GM23248 (cell line): ENCODE results near the gene IL1A. TPM values are rescaled to one million over a fixed set of nuclear protein-coding genes. Genes with fewer than 3 reads are reported as not detected.
A peak's percentile ranks its signal among the peaks of the same experiment; 100 is the strongest.

Experiments
- DNase-seq: peaks from one replicate; pipeline ENCODE4 v3.0.0-alpha.2; 2015
- H2AFZ ChIP-seq: fragments of 200-600 bp; sonication (generic); 2 replicates; pipeline ENCODE4 v1.6.1; 2016; ENCODE audit warnings: antibody characterized with exemption
- H3F3A ChIP-seq: fragments of 200-600 bp; sonication (generic); 2 replicates; pipeline ENCODE4 v1.6.1; 2016; ENCODE audit warnings: mild to moderate bottlenecking, antibody characterized with exemption, mixed run types; ENCODE audit not compliant: insufficient read depth
- H3K27ac ChIP-seq: fragments of 200-600 bp; sonication (generic); 2 replicates; pipeline ENCODE4 v1.5.1; 2016; ENCODE audit warnings: mild to moderate bottlenecking
- H3K27me3 ChIP-seq: fragments of 200-600 bp; sonication (generic); replicated peaks from 2 replicates; pipeline ENCODE4 v1.6.1; 2016; ENCODE audit warnings: mild to moderate bottlenecking; ENCODE audit not compliant: insufficient read depth
- H3K36me3 ChIP-seq: fragments of 200-600 bp; sonication (generic); 2 replicates; pipeline ENCODE4 v1.6.1; 2016; ENCODE audit warnings: low read depth, mild to moderate bottlenecking
- H3K4me1 ChIP-seq: fragments of 200-600 bp; sonication (generic); 2 replicates; pipeline ENCODE4 v1.6.1; 2016; ENCODE audit warnings: mild to moderate bottlenecking; ENCODE audit not compliant: insufficient read depth
- H3K4me2 ChIP-seq: fragments of 200-600 bp; sonication (generic); one replicate; pipeline ENCODE4 v1.6.1; 2016; ENCODE audit warnings: mild to moderate bottlenecking; ENCODE audit not compliant: unreplicated experiment
- H3K4me3 ChIP-seq: fragments of 200-600 bp; sonication (generic); 2 replicates; pipeline ENCODE4 v1.5.1; 2016; ENCODE audit warnings: mild to moderate bottlenecking
- H3K79me2 ChIP-seq: fragments of 200-600 bp; sonication (generic); 2 replicates; pipeline ENCODE4 v1.6.1; 2016; ENCODE audit warnings: mild to moderate bottlenecking; ENCODE audit not compliant: insufficient read depth
- H3K9ac ChIP-seq: fragments of 200-600 bp; sonication (generic); 2 replicates; pipeline ENCODE4 v1.6.1; 2016; ENCODE audit warnings: mild to moderate bottlenecking
- H3K9me2 ChIP-seq: fragments of 200-600 bp; sonication (generic); 2 replicates; pipeline ENCODE4 v1.6.1; 2016; ENCODE audit warnings: mixed run types, mild to moderate bottlenecking, moderate library complexity; ENCODE audit not compliant: insufficient read depth
- H3K9me3 ChIP-seq: fragments of 200-600 bp; sonication (generic); one replicate; pipeline ENCODE4 v1.6.1; 2017; ENCODE audit warnings: low read depth
- H4K20me1 ChIP-seq: fragments of 200-600 bp; sonication (generic); 2 replicates; pipeline ENCODE4 v1.6.0; 2016; ENCODE audit not compliant: insufficient read depth
- EZH2 ChIP-seq: fragments of 200-600 bp; sonication (generic); IDR thresholded peaks from 2 replicates; pipeline ENCODE4 v1.6.1; 2018; ENCODE audit warnings: antibody characterized with exemption, mild to moderate bottlenecking; ENCODE audit not compliant: insufficient read depth, poor library complexity, severe bottlenecking
- EZH2phosphoT487 ChIP-seq: fragments of 200-600 bp; sonication (generic); IDR thresholded peaks from 2 replicates; pipeline ENCODE4 v1.6.1; 2018; ENCODE audit warnings: antibody characterized with exemption, moderate library complexity, mild to moderate bottlenecking, low read depth; ENCODE audit not compliant: insufficient read depth
- WGBS, 2 experiments: methylation state at CpG; one replicate each; pipeline ENCODE4 v1.1.6; 2015 to 2017; ENCODE audit warnings: low lambda C conversion rate in 2 of 2, low coverage in 1 of 2; ENCODE audit errors: missing lambda C conversion rate in 2 of 2; 5-methylcytosine and 5-hydroxymethylcytosine counted together
- in situ Hi-C: fragments of 300-500 bp; cut with MboI; formaldehyde crosslinking; loops from 2 replicates; pipeline ENCODE4 v1.15.0; 2020
- polyA plus RNA-seq: library from polyadenylated mRNA; unstranded; fragments of >200 nt; fragmentation: Nextera tagmentation; extraction: Ambion mirVana; gene quantifications from 2 replicates; pipeline ENCODE4 v1.2.1, GENCODE V29; 2016
- total RNA-seq: library from RNA; depleted of rRNA; stranded (reverse); fragments of >200 nt; shearing (Covaris generic); gene quantifications from 2 replicates; pipeline ENCODE4 v1.2.3, GENCODE V29; 2014

Gene IL1A
- total and polyA plus RNA-seq, 2 experiments from 2014 or later: 0.54 TPM; not detected in 1

- in situ Hi-C loops: no loop called here
- Histone ChIP-seq H3K27me3 (no peaks in the 10 kb centered on the region), H4K20me1 (no peaks in the 10 kb centered on the region), H3K4me3 (no peak overlapping the region), H3K4me1 (peaks cover 9% of the 10 kb centered on the region), H3F3A (peaks cover 10% of the 10 kb centered on the region), H3K27ac (no peak overlapping the region), H3K36me3 (no peaks in the 10 kb centered on the region), H2AFZ (no peak overlapping the region), H3K4me2 (no peak overlapping the region), H3K9me3 (no peaks in the 10 kb centered on the region), H3K9ac (no peak overlapping the region), H3K9me2 (no peaks in the 10 kb centered on the region), H3K79me2 (no peaks in the 10 kb centered on the region)
- 54 to 65% methylated on average over 3 of the region's 3 CpGs for WGBS, 2 experiments
- TF ChIP-seq EZH2phosphoT487 (no peak), EZH2 (no peak)
- DNase-seq: no peak
Observed at GRCh38 chr2:112788653-112789052, 4.4 kb upstream of the IL1A start.

DNA sequence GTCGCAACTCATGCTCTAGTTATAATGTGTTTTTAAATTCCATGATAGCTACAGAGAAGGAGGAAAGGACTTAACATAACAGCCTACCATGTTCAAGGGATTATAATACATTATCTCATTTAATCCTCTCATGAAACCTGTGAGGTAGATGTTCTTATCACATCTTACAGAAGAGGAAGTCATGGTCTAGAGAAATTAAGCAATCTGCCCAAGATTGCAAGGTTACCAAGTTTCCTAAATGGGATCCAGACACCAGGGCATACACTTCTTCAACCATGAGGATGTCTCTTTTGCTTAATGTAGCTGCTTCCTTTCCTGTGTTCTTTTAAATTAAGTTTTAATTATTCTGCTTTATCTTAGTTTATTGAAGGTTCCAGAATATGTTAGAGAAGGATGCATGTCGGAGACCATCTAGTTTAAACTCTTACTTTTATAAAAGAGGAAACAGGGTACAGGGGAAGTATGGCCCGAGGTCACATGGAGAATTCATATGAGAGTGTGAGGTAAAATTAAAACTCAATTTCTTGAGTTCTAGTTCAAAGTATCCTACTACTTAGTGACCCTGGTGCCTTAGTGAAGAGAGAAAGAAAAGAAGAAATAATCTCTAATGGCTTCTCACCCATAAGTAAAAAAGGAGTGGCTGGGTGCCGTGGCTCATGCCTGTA is 3.6 kb upstream of the IL1A start:
- Histone ChIP-seq H3K9me2 (no peaks in the 10 kb centered on the region), H3K4me2 (no peak overlapping the region), H3K27me3 (no peaks in the 10 kb centered on the region), H3K4me3 (no peak overlapping the region), H4K20me1 (no peaks in the 10 kb centered on the region), H3K27ac (no peak overlapping the region), H3K36me3 (no peaks in the 10 kb centered on the region), H3K9ac (no peak overlapping the region), H3K79me2 (no peaks in the 10 kb centered on the region), H3K4me1 (peaks cover 6% of the 10 kb centered on the region; the same call in 1 of the 2 replicates), H2AFZ (no peak overlapping the region), H3F3A (peaks cover 2% of the 10 kb centered on the region), H3K9me3 (no peaks in the 10 kb centered on the region)
- TF ChIP-seq EZH2 (no peak), EZH2phosphoT487 (no peak)
- in situ Hi-C loops: no loop called here
- DNase-seq: no peak
- WGBS, 2 experiments: 73% methylated on average over 4 of the region's 4 CpGs

- in situ Hi-C loops: no loop called here
- Histone ChIP-seq H3K9me3 (no peaks in the 10 kb centered on the region), H3K9ac (no peak overlapping the region), H3K9me2 (no peaks in the 10 kb centered on the region), H3K36me3 (no peaks in the 10 kb centered on the region), H3F3A (no peaks in the 10 kb centered on the region), H3K79me2 (no peaks in the 10 kb centered on the region), H2AFZ (no peak overlapping the region), H4K20me1 (no peaks in the 10 kb centered on the region), H3K4me1 (peaks cover 6% of the 10 kb centered on the region; the same call in 1 of the 2 replicates), H3K4me3 (no peak overlapping the region), H3K27ac (no peak overlapping the region), H3K27me3 (no peaks in the 10 kb centered on the region), H3K4me2 (no peak overlapping the region)
- 70 to 82% methylated on average over 3 of the region's 3 CpGs for WGBS, 2 experiments
- TF ChIP-seq EZH2: no peak
- TF ChIP-seq EZH2phosphoT487: no peak
- DNase-seq: no peak
Observed at GRCh38 chr2:112787294-112787693, 3.0 kb upstream of the IL1A start.

GRCh38 chr2:112783187-112783714 is 1.0 kb downstream of the IL1A start:
- Histone ChIP-seq H3K4me3 (no peak overlapping the region), H3K79me2 (no peaks in the 10 kb centered on the region), H3K27ac (no peak overlapping the region), H3K9me3 (no peaks in the 10 kb centered on the region), H3K36me3 (no peaks in the 10 kb centered on the region), H3K4me1 (peaks cover 6% of the 10 kb centered on the region; the same call in 1 of the 2 replicates), H3K9ac (no peak overlapping the region), H4K20me1 (no peaks in the 10 kb centered on the region), H2AFZ (peak overlapping the region; percentile 59; the same call in 1 of the 2 replicates), H3K4me2 (no peak overlapping the region), H3K9me2 (no peaks in the 10 kb centered on the region), H3K27me3 (no peaks in the 10 kb centered on the region), H3F3A (no peaks in the 10 kb centered on the region)
- in situ Hi-C loops: no loop called here
- no peak for TF ChIP-seq EZH2phosphoT487
- TF ChIP-seq EZH2: no peak
- DNase-seq: no peak
- WGBS, 2 experiments: 69 to 78% methylated on average over 3 of the region's 3 CpGs
